Measurements from ENCODE around the gene MYDGF.

GRCh38 chr19:4684312-4685095 is 14.4 kb upstream of the MYDGF start:
- TF ChIP-seq, protein P1, sequence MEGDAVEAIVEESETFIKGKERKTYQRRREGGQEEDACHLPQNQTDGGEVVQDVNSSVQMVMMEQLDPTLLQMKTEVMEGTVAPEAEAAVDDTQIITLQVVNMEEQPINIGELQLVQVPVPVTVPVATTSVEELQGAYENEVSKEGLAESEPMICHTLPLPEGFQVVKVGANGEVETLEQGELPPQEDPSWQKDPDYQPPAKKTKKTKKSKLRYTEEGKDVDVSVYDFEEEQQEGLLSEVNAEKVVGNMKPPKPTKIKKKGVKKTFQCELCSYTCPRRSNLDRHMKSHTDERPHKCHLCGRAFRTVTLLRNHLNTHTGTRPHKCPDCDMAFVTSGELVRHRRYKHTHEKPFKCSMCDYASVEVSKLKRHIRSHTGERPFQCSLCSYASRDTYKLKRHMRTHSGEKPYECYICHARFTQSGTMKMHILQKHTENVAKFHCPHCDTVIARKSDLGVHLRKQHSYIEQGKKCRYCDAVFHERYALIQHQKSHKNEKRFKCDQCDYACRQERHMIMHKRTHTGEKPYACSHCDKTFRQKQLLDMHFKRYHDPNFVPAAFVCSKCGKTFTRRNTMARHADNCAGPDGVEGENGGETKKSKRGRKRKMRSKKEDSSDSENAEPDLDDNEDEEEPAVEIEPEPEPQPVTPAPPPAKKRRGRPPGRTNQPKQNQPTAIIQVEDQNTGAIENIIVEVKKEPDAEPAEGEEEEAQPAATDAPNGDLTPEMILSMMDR (IDR thresholded peaks at IDR 0.05) = no peak
- TF ChIP-seq POLR2A (IDR thresholded peaks at IDR 0.05; ENCODE audit: low read depth) = no peak

Data from esophagus muscularis mucosa (tissue), 3 donors.